SK-N-SH (cell line): ENCODE measurements around the gene CES3. TPM values are rescaled to one million over a fixed set of nuclear protein-coding genes. Genes with fewer than 3 reads are reported as not detected.

Experiments used
- CTCF ChIA-PET: fragments of 300-600, 350-600 bp; formaldehyde crosslinking; extraction: SDS; loops from one replicate; lab custom pipeline; 2021; lab: Yijun Ruan, JAX
- POLR2A ChIA-PET: fragments of 350-600 bp; sonication (Branson Sonifier 250); formaldehyde crosslinking; extraction: SDS; loops from one replicate; lab custom pipeline; 2020; ENCODE audit warnings: antibody characterized with exemption, inconsistent platforms; lab: Yijun Ruan, JAX
- DNase-seq: peaks from one replicate; pipeline ENCODE4 v3.0.0; 2012
- H2AFZ ChIP-seq: fragments of 200-600 bp; sonication (generic); 2 replicates; pipeline ENCODE4 v1.8.1; 2016; ENCODE audit warnings: antibody characterized with exemption, mild to moderate bottlenecking, low read depth
- H3F3A ChIP-seq: fragments of 200-600 bp; sonication (generic); replicated peaks from 2 replicates; pipeline ENCODE3; 2016; ENCODE audit warnings: antibody characterized with exemption, mild to moderate bottlenecking; ENCODE audit not compliant: insufficient read depth
- H3K27ac ChIP-seq, 2 experiments: fragments of 200-500 bp in 1 of 2; fragments of 200-600 bp in 1 of 2; sonication (Bioruptor generic) in 1 of 2; sonication (generic), shearing (Covaris generic) in 1 of 2; 2 replicates each; pipeline versions ENCODE4 v1.5.1 to v1.6.1; 2014 to 2016; ENCODE audit warnings: low read depth in 2 of 2, inconsistent platforms in 1 of 2, low read length in 1 of 2, mild to moderate bottlenecking in 1 of 2, mixed read lengths in 1 of 2
- H3K27me3 ChIP-seq: fragments of 200-600 bp; sonication (generic), shearing (Covaris generic); 2 replicates; pipeline ENCODE4 v1.6.1; 2016; ENCODE audit warnings: mixed run types; ENCODE audit not compliant: insufficient read depth
- H3K36me3 ChIP-seq, 2 experiments: fragments of 200-500 bp in 1 of 2; fragments of 200-600 bp in 1 of 2; sonication (Bioruptor generic) in 1 of 2; sonication (generic) in 1 of 2; replicated peaks in 1 of 2; 2 replicates each; pipeline versions ENCODE3 to v1.5.1; 2014 to 2016; ENCODE audit warnings: low read length in 1 of 2, mild to moderate bottlenecking in 1 of 2; ENCODE audit not compliant: insufficient read depth in 2 of 2, control insufficient read depth in 1 of 2
- H3K4me1 ChIP-seq, 2 experiments: fragments of 200-500 bp in 1 of 2; fragments of 200-600 bp in 1 of 2; sonication (Bioruptor generic) in 1 of 2; sonication (generic), shearing (Covaris generic) in 1 of 2; 2 replicates each; pipeline versions ENCODE4 v1.5.1 to v1.6.1; 2014 to 2016; ENCODE audit warnings: low read depth in 1 of 2, low read length in 1 of 2, mixed run types in 1 of 2; ENCODE audit not compliant: insufficient read depth in 2 of 2, control insufficient read depth in 1 of 2
- H3K4me2 ChIP-seq: fragments of 200-600 bp; sonication (generic), shearing (Covaris generic); 2 replicates; pipeline ENCODE4 v1.6.1; 2017; ENCODE audit warnings: mixed run types
- H3K4me3 ChIP-seq, 2 experiments: fragments of 200-500 bp in 1 of 2; fragments of 200-600 bp in 1 of 2; sonication (Bioruptor generic) in 1 of 2; sonication (generic), shearing (Covaris generic) in 1 of 2; 2 replicates each; pipeline versions ENCODE4 v1.5.1 to v1.8.1; 2014 to 2016; ENCODE audit warnings: low read depth in 2 of 2, inconsistent platforms in 1 of 2, low read length in 1 of 2, mild to moderate bottlenecking in 1 of 2, mixed read lengths in 1 of 2, moderate library complexity in 1 of 2
- H3K79me2 ChIP-seq: fragments of 200-600 bp; sonication (generic); 2 replicates; pipeline ENCODE4 v1.8.1; 2017; ENCODE audit warnings: mild to moderate bottlenecking; ENCODE audit not compliant: insufficient read depth
- H3K9ac ChIP-seq: fragments of 200-600 bp; sonication (generic); 2 replicates; pipeline ENCODE4 v1.6.1; 2017; ENCODE audit warnings: mixed run types
- H3K9me2 ChIP-seq: fragments of 200-600 bp; sonication (generic); 2 replicates; pipeline ENCODE4 v1.6.1; 2017; ENCODE audit warnings: mixed run types
- H3K9me3 ChIP-seq: fragments of 200-600 bp; sonication (generic); 2 replicates; pipeline ENCODE4 v1.6.1; 2017; ENCODE audit warnings: mixed run types, mild to moderate bottlenecking, moderate library complexity
- H4K20me1 ChIP-seq: fragments of 200-600 bp; sonication (generic); 2 replicates; pipeline ENCODE4 v1.6.1; 2017; ENCODE audit warnings: mild to moderate bottlenecking, mixed run types; ENCODE audit not compliant: insufficient read depth
- GATA2 ChIP-seq: sonication (generic); formaldehyde crosslinking; IDR thresholded peaks from 2 replicates; pipeline ENCODE4 v1.5.0; 2020; ENCODE audit warnings: mild to moderate bottlenecking, missing genetic modification reagents
- IRF3 ChIP-seq: fragments of 150-350 bp; IDR thresholded peaks from 2 replicates; pipeline ENCODE4 v1.6.1; 2016; ENCODE audit warnings: mild to moderate bottlenecking, low read depth, low read length
- NFIC ChIP-seq: IDR thresholded peaks from 2 replicates; pipeline ENCODE4 v1.4.0; 2012; ENCODE audit warnings: borderline replicate concordance
- RAD21 ChIP-seq: IDR thresholded peaks from 2 replicates; pipeline ENCODE4 v1.6.1; 2012; ENCODE audit warnings: mild to moderate bottlenecking, low read length
- SMC3 ChIP-seq: IDR thresholded peaks from 2 replicates; pipeline ENCODE4 v1.6.1; 2012; ENCODE audit warnings: low read depth, low read length, improper control_type of control experiment
- WGBS: methylation state at CpG from one replicate; pipeline ENCODE4 v1.1.6; 2017; ENCODE audit warnings: low lambda C conversion rate; 5-methylcytosine and 5-hydroxymethylcytosine counted together
- polyA plus RNA-seq, 3 experiments: library from polyadenylated mRNA; depleted of rRNA; stranded (reverse); fragments of >200 nt; gene quantifications; 2 replicates each; pipeline ENCODE4 v1.2.3, GENCODE V29; 2012
- TF ChIP-seq, protein P1 (sequence below): fragments of 200-600 bp; sonication (generic); IDR thresholded peaks from 2 replicates; pipeline ENCODE4 v1.6.1; 2017; ENCODE audit warnings: antibody characterized with exemption, mild to moderate bottlenecking, moderate library complexity
- TF ChIP-seq, protein P2 (sequence below): IDR thresholded peaks from 2 replicates; pipeline ENCODE4 v1.6.1; 2012; ENCODE audit warnings: mild to moderate bottlenecking, low read depth, low read length, moderate library complexity
- TF ChIP-seq, protein P3 (sequence below): fragments of 150-350 bp; IDR thresholded peaks from 2 replicates; pipeline ENCODE4 v1.6.1; 2017; ENCODE audit warnings: antibody characterized with exemption, low read length, low read depth, borderline replicate concordance

The CES3 gene
- polyA plus RNA-seq, 1 of the 3 experiments (the other 2 are of a cell fraction): 1.4 TPM

DNA sequence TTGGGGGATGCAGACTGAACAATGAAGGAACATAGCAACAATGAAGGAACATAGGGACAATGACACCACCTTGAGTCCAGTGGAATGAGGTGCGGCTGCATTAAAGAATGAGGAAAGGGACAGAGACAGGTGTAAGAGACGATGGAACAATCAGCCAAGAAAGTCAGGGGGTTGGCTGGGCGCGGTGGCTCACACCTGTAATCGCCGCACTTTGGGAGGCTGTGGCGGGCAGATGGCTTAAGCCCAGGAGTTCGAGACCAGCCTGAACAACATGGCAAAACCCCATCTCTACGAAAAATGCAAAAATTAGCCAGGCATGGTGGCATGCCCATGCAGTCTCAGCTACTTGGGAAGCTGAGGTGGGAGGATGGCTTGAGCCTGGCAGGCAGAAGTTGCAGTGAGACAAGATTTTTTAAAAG lies 54.3 kb downstream of the CES3 start:
- no peaks in the 10 kb centered on the region for H3K27me3 ChIP-seq
- H3K4me2 ChIP-seq: no peak overlapping the region
- H3F3A ChIP-seq: peaks cover 10% of the 10 kb centered on the region
- no peak overlapping the region for H3K4me3 ChIP-seq
- no peak for DNase-seq
- no peak overlapping the region for H3K9ac ChIP-seq
- no peaks in the 10 kb centered on the region for H3K9me3 ChIP-seq
- H3K4me1 ChIP-seq: peaks cover 8 to 11% of the 10 kb centered on the region in 2 experiments; a peak in 1 of 4 replicates
- H4K20me1 ChIP-seq: no peaks in the 10 kb centered on the region
- H3K36me3 ChIP-seq: no peaks in the 10 kb centered on the region
- no peaks in the 10 kb centered on the region for H3K79me2 ChIP-seq
- POLR2A ChIA-PET: no interaction called here
- TF ChIP-seq RAD21 (peak; percentile 30), SMC3 (peak; percentile 14; the same call in 1 of the 2 replicates), IRF3 (no peak)
- TF ChIP-seq, protein P1, sequence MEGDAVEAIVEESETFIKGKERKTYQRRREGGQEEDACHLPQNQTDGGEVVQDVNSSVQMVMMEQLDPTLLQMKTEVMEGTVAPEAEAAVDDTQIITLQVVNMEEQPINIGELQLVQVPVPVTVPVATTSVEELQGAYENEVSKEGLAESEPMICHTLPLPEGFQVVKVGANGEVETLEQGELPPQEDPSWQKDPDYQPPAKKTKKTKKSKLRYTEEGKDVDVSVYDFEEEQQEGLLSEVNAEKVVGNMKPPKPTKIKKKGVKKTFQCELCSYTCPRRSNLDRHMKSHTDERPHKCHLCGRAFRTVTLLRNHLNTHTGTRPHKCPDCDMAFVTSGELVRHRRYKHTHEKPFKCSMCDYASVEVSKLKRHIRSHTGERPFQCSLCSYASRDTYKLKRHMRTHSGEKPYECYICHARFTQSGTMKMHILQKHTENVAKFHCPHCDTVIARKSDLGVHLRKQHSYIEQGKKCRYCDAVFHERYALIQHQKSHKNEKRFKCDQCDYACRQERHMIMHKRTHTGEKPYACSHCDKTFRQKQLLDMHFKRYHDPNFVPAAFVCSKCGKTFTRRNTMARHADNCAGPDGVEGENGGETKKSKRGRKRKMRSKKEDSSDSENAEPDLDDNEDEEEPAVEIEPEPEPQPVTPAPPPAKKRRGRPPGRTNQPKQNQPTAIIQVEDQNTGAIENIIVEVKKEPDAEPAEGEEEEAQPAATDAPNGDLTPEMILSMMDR: peak; percentile 14; the same call in 1 of the 2 replicates
- no peaks in the 10 kb centered on the region for H3K9me2 ChIP-seq
- WGBS: 98% methylated on average over 9 of the region's 9 CpGs
- H3K27ac ChIP-seq: no peak overlapping the region
- CTCF ChIA-PET: interaction anchor here (3.3 to 23.0 kb wide), 4 partner anchors 37 to 142 kb away, joined by 18 to 470 read pairs (median 56); partner anchors contain the start of genes B3GNT9, FBXL8 and TRADD
- H2AFZ ChIP-seq: no peak overlapping the region

DNA sequence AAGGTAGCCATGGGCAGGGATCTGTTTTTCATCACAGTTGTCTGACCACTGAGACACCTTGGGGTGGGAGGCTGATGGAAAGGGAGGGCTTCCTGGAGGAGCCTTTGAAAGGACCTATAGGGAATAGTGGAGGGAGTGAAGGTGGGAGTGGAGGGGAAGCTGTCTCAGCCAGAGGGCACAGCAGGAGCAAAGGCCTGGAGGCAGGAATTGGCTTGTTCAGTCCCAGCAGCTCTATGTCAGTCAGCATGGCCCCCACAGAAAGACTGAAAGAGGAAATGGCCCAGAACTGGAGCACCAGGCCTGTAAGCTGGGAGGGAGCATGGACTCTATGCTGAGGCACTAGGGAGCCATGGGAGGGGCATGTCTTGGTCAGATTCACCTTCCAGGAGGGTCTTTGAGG lies 55.1 kb downstream of the CES3 start:
- POLR2A ChIA-PET: no interaction called here
- Histone ChIP-seq H3K9me3 (no peaks in the 10 kb centered on the region), H2AFZ (no peak overlapping the region), H3K36me3 (no peaks in the 10 kb centered on the region), H3K4me1 (peaks cover 8 to 11% of the 10 kb centered on the region in 2 experiments; a peak in 1 of 4 replicates), H3K27ac (no peak overlapping the region), H3K4me3 (no peak overlapping the region), H3F3A (peaks cover 10% of the 10 kb centered on the region), H3K9ac (no peak overlapping the region), H3K4me2 (no peak overlapping the region), H3K9me2 (no peaks in the 10 kb centered on the region), H3K27me3 (no peaks in the 10 kb centered on the region), H4K20me1 (no peaks in the 10 kb centered on the region), H3K79me2 (no peaks in the 10 kb centered on the region)
- TF ChIP-seq GATA2 (CRISPR knock-in tag): no peak
- TF ChIP-seq NFIC: no peak
- TF ChIP-seq, protein P2, sequence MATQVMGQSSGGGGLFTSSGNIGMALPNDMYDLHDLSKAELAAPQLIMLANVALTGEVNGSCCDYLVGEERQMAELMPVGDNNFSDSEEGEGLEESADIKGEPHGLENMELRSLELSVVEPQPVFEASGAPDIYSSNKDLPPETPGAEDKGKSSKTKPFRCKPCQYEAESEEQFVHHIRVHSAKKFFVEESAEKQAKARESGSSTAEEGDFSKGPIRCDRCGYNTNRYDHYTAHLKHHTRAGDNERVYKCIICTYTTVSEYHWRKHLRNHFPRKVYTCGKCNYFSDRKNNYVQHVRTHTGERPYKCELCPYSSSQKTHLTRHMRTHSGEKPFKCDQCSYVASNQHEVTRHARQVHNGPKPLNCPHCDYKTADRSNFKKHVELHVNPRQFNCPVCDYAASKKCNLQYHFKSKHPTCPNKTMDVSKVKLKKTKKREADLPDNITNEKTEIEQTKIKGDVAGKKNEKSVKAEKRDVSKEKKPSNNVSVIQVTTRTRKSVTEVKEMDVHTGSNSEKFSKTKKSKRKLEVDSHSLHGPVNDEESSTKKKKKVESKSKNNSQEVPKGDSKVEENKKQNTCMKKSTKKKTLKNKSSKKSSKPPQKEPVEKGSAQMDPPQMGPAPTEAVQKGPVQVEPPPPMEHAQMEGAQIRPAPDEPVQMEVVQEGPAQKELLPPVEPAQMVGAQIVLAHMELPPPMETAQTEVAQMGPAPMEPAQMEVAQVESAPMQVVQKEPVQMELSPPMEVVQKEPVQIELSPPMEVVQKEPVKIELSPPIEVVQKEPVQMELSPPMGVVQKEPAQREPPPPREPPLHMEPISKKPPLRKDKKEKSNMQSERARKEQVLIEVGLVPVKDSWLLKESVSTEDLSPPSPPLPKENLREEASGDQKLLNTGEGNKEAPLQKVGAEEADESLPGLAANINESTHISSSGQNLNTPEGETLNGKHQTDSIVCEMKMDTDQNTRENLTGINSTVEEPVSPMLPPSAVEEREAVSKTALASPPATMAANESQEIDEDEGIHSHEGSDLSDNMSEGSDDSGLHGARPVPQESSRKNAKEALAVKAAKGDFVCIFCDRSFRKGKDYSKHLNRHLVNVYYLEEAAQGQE: no peak
- TF ChIP-seq, protein P3, sequence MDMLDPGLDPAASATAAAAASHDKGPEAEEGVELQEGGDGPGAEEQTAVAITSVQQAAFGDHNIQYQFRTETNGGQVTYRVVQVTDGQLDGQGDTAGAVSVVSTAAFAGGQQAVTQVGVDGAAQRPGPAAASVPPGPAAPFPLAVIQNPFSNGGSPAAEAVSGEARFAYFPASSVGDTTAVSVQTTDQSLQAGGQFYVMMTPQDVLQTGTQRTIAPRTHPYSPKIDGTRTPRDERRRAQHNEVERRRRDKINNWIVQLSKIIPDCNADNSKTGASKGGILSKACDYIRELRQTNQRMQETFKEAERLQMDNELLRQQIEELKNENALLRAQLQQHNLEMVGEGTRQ: no peak
- CTCF ChIA-PET: interaction anchor here (2.3 to 23.0 kb wide), 6 partner anchors 11 to 166 kb away, joined by 7 to 470 read pairs (median 28); partner anchors contain the start of genes B3GNT9, FBXL8 and TRADD
- DNase-seq: no peak
